Measurements from ENCODE around the gene CORO2A.

- TF ChIP-seq CTCF (IDR thresholded peaks at IDR 0.05) (no peak), ZFX (IDR thresholded peaks at IDR 0.05; ENCODE audit: borderline replicate concordance) (no peak)
Observed at GRCh38 chr9:98168941-98169488, 23.4 kb downstream of the CORO2A start.
